GM10248 (cell line): ENCODE measurements around the gene HEMK1.

Experiments
- CTCF ChIA-PET: fragments of 300-600 bp; sonication (Branson Sonifier 250); formaldehyde crosslinking; extraction: SDS; loops from one replicate; lab custom pipeline; 2021; ENCODE audit warnings: antibody characterized with exemption; lab: Yijun Ruan, JAX
- POLR2A ChIA-PET: fragments of 350-650 bp; sonication (Branson Sonifier 250); formaldehyde crosslinking; extraction: SDS; loops from one replicate; lab custom pipeline; 2020; ENCODE audit warnings: antibody characterized with exemption; lab: Yijun Ruan, JAX
- DNase-seq: peaks from one replicate; pipeline ENCODE4 v3.0.0; 2012; ENCODE audit errors: extremely low spot score
- CTCF ChIP-seq: IDR thresholded peaks from 2 replicates; pipeline ENCODE4 v1.5.1; 2012; ENCODE audit warnings: mild to moderate bottlenecking, low read depth; ENCODE audit errors: extremely low read depth, missing control alignments, control extremely low read depth

The HEMK1 gene

GRCh38 chr3:50605901-50606326 lies 36.6 kb downstream of the HEMK1 start:
- no peak for DNase-seq
- CTCF ChIA-PET, result interaction anchor here (7.5 to 17.5 kb wide), 2 partner anchors 9 to 16 kb away, joined by 54 to 266 read pairs; partner anchors contain the start of gene MAPKAPK3
- no peak for TF ChIP-seq CTCF
- POLR2A ChIA-PET, result no interaction called here

- TF ChIP-seq CTCF, result no peak
- DNase-seq, result no peak
- ChIA-PET POLR2A (no interaction called here), CTCF (interaction anchor here (7.5 to 17.5 kb wide), 2 partner anchors 8 to 16 kb away, joined by 54 to 266 read pairs; partner anchors contain the start of gene MAPKAPK3)
Measured at GRCh38 chr3:50606596-50606995, 37.3 kb downstream of the HEMK1 start.

DNA sequence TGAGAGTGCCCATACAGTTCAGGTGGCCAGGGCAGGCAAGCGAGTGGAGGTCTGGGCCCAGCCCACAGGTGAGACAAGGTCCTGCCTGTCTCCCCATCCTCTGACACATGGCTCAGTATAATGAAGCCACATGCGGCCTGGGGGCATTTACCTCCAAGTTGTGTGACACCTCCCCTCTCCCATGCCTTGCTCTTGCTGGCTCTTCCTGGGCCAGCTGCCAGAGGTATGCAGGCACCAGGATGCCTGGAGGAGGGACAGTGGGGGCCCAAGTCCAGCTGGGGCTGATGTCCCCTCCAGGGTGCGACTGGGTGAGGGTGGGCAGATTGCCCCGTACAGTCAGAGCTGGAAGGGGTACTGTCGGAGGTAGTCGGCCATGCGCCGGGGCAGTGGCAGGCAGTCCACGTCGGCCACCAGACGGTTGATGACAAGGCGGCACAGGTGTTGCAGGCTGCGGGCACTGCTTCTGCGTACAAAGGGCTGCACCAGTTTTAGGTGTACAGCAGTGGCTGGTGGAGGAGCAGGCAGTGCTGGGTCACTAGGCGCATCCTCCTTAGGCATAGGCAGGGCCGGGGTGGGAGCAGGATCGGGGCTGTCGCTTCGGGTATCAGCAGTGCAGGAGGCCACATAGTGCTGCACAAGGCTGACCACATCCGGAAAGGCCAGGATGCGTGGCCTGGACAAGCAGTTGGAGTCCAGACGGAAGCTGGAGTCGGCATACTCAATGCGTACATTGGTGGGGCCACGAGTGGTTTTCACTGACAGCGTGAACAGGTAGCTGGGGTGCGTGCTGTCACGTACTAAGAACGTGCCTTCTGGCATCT lies 38.2 kb downstream of the HEMK1 start:
- no peak for TF ChIP-seq CTCF
- ChIA-PET CTCF (interaction anchor here (1.0 to 17.5 kb wide), 6 partner anchors 7 to 43 kb away, joined by 3 to 419 read pairs (median 147); partner anchors contain the start of genes HEMK1 and MAPKAPK3), POLR2A (no interaction called here)
- DNase-seq, result no peak

DNA sequence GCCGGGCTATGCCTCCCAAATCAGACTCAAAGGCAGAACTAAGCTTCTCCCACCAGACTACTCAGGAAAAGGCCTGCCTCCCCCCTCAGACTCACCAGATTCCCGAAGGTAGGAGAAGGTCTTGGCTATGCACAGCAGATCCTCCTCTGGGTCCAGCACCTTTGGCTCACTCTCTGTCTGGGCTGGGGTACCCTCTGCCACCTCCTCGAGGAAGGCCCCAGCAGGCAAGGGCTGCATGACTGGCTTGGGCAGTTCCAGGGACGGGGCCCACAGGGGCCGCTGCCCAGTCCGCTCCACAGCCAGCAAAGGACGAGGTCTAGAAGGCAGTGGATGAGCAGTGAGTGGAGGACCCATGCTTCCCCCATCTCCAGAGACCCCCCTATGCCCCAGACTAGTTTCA lies 39.0 kb downstream of the HEMK1 start:
- ChIA-PET POLR2A (no interaction called here), CTCF (interaction anchor here (1.0 to 17.5 kb wide), 6 partner anchors 8 to 42 kb away, joined by 3 to 419 read pairs (median 221); partner anchors contain the start of gene HEMK1)
- no peak for TF ChIP-seq CTCF
- DNase-seq, result no peak

DNA sequence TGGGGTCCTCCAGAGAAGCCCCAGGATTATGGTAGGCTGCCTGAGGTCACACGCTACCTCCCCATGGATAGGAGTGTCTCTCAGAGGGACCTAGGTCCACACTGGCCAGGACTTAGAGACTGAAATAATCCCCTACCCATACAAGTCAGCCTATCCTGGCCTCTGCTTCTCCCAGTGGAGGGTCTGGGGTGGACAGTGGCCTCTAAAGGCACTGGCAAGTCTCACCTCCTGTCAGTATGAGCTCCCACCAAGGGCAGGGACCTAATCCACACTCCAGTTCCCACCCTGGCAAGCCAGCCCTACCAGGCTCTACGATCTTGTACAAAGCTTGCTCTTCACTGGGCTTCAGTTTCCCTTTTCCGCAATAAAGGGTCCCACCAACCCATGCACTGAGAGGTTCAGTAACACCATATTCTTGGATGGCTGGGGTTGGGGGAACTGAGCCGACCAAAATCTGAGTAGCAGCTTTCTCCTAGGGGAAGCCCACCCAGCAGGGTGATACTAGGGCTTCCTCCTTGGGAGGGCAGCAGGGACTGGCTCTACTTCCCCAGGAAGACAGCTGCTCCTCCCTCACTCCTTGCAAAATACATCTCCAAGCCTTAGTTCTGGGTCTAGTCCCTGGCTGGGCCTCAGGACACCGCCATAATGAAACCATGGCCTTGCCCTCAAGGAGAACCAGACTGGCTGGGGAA lies 39.9 kb downstream of the HEMK1 start:
- ChIA-PET POLR2A (no interaction called here), CTCF (interaction anchor here (1.4 to 17.5 kb wide), 6 partner anchors 11 to 67 kb away, joined by 3 to 419 read pairs (median 221); partner anchors contain the start of gene HEMK1)
- no peak for DNase-seq
- no peak for TF ChIP-seq CTCF

GRCh38 chr3:50609763-50610085 lies 40.4 kb downstream of the HEMK1 start:
- no peak for DNase-seq
- POLR2A ChIA-PET, result interaction anchor here (1.4 kb wide), 1 partner anchor 19 kb away, joined by 3 read pairs; no protein-coding TSS in a partner anchor
- no peak for TF ChIP-seq CTCF
- CTCF ChIA-PET, result interaction anchor here (1.4 to 17.5 kb wide), 7 partner anchors 8 to 68 kb away, joined by 3 to 419 read pairs (median 202); partner anchors contain the start of gene HEMK1
